Activated CD4-positive, alpha-beta T cell treated with anti-CD3 and anti-CD28 coated beads for 48 hours (primary cell): ENCODE data around the gene EFHC2.
"Not testable (repeated sequence)": the region's sequence is repeated elsewhere in the genome, so short reads cannot be mapped to it uniquely, and the experiment has no call there.

ENCODE experiments used
- DNase-seq: peaks from one replicate; pipeline ENCODE4 v3.0.0-alpha.2; 2020

EFHC2 gene

DNA sequence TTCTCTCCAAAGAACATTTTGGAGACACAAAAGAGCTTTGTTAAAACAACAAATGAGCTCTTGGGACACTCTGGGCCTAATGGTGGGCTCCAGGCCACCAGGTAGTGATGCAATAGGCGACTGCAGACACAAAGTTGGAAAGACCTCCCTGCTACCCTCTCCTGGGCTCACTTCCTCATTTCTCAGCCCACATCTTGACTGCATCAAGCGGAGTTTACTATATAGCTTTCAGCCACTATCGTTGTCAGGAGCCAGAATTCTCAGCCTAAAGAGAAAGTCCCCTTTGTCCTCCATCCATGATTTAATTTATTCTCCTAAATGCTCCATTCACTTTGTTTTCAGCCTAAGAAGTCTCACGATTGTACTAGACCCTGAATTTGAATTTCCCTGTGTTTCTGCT lies 114.9 kb downstream of the EFHC2 start:
- no peak for DNase-seq

GRCh38 chrX:44227991-44228390 lies 115.5 kb downstream of the EFHC2 start:
- no peak for DNase-seq

GRCh38 chrX:44225667-44226066 lies 117.8 kb downstream of the EFHC2 start:
- no peak for DNase-seq

GRCh38 chrX:44224760-44225159 lies 118.7 kb downstream of the EFHC2 start:
- no peak for DNase-seq

GRCh38 chrX:44223150-44223549 lies 120.3 kb downstream of the EFHC2 start:
- DNase-seq: no peak

GRCh38 chrX:44218465-44218864 lies 125.0 kb downstream of the EFHC2 start:
- no peak for DNase-seq

DNA sequence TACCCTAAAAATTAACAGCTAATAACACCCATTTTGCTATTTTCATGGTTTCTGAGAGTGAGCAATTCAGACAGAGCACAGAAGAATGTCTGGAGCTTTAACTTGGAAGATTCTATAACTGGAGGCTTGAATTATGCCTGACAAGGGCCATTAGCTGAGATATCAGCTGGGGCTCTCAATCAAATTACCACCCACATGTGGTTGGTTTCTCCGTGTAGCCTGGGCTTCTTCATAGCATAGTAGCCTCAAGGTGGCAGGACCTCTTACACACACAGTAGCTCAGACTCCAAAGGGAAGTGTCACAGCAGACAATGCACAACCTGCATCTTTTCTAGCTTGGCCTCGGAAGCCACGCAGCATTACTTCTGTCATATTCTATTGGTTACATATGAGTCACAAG lies 127.3 kb downstream of the EFHC2 start:
- no peak for DNase-seq

GRCh38 chrX:44203791-44204190 lies 139.7 kb downstream of the EFHC2 start:
- DNase-seq: no peak

- no peak for DNase-seq
Observed at GRCh38 chrX:44202596-44202995, 140.9 kb downstream of the EFHC2 start.

GRCh38 chrX:44189116-44189515 lies 154.4 kb downstream of the EFHC2 start:
- no peak for DNase-seq

GRCh38 chrX:44187915-44188314 lies 155.6 kb downstream of the EFHC2 start:
- not testable (repeated sequence) for DNase-seq

DNA sequence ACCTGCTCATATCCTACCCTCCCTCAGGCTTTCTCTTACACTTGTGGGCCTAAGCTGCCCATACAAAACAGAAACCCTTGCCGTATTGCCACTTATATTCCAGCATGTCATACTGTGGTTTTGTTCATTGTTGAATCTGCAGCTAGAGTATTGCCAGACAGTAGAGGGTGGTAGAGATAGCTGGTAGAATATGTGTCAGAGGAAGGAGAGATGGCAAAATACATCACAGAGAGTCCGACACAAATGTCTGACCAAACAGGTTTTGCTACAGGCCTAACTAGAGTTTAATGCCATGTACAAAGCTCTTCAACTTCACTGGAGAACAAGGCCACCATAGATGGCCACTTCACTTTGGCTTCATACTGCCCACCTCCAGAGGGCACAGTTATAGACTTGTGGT lies 160.1 kb downstream of the EFHC2 start:
- no peak for DNase-seq

GRCh38 chrX:44178274-44179053 lies 165.0 kb downstream of the EFHC2 start:
- DNase-seq: no peak

- DNase-seq: no peak
Observed at GRCh38 chrX:44175455-44175854, 168.0 kb downstream of the EFHC2 start.

DNA sequence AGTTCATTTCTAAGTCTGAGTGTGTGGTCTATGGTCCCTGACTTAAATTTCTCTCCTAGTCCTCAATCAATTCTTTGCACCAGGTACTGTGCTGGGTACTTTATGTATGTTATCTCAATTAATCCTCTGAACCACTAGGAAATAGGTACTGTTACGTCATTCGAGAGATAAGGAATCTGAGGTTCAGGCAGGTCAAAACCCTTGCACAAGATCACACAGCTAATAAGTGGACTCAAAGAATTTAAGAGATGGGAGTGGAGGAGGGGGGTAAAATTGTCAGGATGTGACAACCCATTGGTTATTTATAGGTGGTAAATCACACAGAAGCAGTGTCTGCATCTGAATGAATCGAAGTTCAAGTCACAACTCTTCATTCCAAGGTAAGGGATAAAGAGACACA lies 169.4 kb downstream of the EFHC2 start:
- no peak for DNase-seq

GRCh38 chrX:44173219-44173618 lies 170.3 kb downstream of the EFHC2 start:
- no peak for DNase-seq

DNA sequence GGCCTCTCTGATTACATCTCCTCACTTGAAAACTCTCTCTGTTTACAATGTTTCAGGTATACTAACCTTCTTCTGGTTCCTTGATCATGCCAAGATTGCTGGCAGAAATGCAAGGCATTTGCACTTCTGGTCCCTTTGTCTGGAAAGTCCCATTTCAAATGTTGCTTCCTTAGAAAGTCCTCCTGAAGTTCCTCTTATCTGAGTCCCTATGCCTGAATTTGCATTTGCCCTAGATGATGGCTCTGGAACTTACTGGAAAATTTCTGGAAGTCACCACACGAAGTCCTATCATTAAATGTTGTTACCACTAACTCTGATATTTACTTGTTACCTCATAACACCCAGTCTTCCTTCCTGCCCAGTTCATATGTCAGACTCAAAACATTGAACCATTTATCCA lies 176.4 kb downstream of the EFHC2 start:
- no peak for DNase-seq

DNA sequence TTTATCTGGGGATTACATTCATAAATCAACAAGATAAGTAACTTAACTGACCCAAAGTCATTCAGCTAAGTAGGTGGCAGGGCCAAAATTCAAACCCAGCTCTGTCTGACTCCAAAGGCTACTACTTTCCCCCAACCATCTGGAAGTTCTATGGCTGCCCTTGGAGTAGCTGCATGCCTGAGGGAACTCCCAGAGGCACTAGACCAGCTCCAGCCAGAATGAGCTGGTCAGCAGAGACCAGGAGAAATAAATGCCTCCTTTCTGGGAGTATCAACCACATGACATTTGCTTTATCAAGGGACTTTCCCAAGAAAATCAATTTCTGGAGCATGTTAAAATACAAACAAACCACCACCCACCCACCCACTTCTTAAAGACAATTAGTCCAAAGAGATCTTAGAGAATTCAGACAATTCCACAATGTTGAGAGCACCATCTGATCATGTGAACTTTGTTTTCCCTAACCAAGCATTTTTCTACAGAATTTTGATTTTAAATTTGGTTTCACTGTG lies 180.5 kb downstream of the EFHC2 start:
- no peak for DNase-seq

GRCh38 chrX:44157858-44158257 lies 185.6 kb downstream of the EFHC2 start:
- no peak for DNase-seq

DNA sequence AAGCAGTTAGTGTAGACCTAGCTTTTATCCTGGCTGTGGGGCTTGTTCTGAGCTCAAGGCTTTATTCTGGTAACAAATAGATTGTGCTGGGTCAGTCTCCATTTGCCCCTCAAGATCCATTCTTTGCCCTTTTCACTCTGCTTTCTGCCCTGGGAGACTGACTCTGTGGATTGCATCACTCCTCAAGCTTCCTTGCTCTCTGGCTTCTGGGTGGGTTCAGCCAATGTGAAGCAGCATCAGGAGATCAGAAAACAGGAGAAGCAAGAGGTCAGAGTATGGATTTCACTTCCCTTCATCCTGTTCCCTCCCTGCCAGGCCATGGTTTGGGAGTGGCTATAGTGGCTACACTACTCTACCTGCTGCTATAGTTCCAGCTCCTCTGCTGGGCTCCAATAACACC lies 186.2 kb downstream of the EFHC2 start:
- no peak for DNase-seq

DNA sequence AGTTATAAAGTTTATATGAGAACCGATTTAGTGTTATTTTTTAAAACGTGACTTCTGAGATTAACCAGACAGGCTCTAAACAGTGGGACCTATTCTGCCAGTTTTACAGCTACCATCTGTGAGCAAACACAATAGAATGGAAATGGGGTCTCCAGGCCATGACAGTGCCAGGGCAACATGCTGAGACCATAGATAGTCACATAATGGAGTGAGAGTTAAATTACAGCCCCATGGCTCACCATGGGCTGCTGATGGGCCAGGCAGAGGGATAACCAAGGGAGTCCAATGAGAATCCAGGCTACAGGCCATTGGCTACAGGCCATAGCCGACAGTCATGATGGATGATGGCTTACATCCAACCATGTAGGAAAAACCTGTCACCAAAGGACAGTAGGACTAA lies 186.7 kb downstream of the EFHC2 start:
- DNase-seq: no peak

GRCh38 chrX:44155126-44155525 lies 188.3 kb downstream of the EFHC2 start:
- DNase-seq: no peak

DNA sequence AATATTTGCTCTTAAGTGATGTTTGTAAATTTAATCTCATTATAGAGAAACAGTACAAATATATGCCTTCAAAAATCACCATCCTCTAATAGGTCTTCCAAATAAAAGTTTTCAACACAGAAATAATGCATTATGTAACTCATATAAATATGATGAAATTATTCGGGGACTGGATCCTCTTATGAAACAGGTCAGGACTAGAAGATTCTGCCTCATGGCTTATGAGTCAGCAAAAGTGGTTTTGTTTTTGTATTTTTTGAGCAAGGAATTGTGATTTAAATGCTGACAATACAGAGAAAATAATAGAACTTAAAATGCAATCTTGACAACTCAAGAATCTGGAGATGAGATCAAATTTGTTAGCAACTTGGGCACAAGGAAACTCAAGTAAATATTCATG lies 190.6 kb downstream of the EFHC2 start:
- DNase-seq: no peak

GRCh38 chrX:44147130-44147529 lies 196.3 kb downstream of the EFHC2 start:
- DNase-seq: no peak
